HG02852 (cell line): ENCODE measurements around the gene CDK13.
"Not testable (repeated sequence)": the region's sequence is repeated elsewhere in the genome, so short reads cannot be mapped to it uniquely, and the experiment has no call there.

Experiments
- ATAC-seq: cut with Tn5 transposase; IDR thresholded peaks from one replicate; pipeline ENCODE4 v1.9.1; 2021; ENCODE audit warnings: mild to moderate bottlenecking, moderate library complexity; ENCODE audit not compliant: unreplicated experiment

Gene CDK13

DNA sequence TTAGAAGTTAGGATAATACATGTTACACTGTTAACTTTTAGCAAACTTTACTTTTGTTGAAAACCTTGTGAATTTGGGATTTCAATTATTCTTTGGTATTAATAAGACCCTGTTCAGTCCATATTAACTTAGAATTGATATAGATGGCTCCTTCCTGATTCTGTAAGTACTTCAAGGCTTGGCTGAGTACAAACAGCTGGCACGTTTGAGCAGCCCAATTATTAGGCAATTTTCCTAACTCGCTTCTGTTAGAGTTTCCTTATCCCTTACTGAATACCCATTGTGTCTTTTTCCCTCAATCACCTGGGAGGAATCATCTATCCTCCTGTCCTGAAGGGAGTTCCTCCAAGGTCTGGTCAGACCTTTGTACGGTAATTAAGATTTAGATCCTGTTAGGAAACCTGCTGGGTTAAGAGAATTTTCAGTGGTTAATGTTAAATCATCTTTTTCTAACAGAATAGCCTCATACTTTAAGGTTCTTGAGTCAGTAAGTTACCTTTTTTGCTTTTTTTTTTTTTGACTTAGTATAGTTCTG lies 195.6 kb downstream of the CDK13 start:
- not testable (repeated sequence) for ATAC-seq

DNA sequence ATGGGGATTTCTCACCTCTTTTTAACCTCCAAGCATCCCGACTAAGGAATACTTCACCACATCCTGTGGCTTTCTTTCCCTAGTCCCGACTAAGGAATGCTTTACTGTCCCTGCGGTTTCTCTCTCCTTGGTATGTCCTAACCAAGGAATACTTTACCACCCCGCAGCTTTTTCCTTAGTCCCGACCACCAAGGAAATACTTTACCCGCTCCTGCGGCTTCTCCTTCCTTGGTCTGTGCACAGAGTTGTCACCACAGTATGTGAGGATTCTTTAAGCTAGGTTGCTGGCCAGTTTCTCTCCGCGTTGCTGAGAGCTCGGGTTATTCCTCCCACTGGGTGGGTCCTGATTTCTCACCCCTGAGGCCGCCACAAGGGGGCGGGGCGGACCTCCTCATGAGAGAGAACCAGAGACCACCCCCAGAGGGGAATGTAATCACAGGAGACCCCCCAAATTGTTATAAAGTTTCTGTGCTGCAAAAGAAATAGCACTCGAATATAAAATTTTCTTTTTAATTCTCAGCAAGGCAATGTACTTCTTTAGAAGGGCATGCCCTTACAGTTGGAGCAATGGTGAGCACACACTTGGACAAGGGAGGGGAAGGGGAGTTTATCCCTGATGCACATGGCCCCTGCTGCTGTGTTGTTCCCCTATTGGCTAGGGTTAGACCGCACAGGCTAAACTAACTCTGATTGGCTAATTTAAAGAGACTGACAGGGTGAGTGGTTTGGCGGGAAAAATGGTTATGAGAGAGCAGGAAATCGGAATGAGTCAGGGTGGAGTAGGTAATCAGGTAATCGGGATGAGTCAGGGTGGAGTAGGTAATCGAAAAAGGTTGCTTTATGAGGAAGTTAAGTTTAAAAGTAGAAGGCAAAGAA lies 197.6 kb downstream of the CDK13 start:
- no peak for ATAC-seq

DNA sequence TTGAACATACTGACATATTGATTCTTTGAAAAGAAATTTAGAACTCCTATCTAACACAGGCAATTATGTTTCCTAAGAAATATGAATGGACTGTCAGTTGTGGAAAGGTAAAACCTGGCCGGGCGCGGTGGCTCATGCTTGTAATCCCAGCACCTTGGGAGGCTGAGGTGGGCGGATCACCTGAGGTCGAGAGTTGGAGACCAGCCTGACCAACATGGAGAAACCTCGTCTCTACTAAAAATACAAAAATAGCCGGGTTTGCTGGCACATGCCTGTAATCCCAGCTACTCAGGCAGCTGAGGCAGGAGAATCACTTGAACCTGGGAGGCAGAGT lies 198.2 kb downstream of the CDK13 start:
- not testable (repeated sequence) for ATAC-seq

DNA sequence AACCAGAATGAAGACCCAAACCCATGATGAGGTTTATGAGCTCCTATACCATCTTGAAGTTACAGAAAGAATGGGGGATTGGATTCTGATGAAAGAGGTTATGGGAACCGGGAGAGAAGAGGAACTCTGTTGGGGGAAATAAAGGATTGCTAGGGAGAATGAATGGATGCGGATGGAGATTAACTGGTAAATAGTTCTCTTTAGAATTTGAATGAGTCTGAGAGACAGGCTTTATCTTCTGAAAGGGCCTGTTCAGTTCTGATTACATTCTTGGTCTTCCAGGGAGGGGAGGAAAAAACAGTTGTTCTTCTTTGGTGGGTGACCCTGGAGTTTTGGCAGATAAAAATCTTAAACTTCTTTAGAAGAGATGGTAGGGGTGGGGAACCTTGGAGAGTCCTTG lies 198.6 kb downstream of the CDK13 start:
- no peak for ATAC-seq
